ENCODE measurements around the gene PCYT2.
A peak's percentile ranks its signal among the peaks of the same experiment; 100 is the strongest.
"Not testable (repeated sequence)": the region's sequence is repeated elsewhere in the genome, so short reads cannot be mapped to it uniquely, and the experiment has no call there.

The PCYT2 gene

GRCh38 chr17:81911277-81911961 is at the start of gene PCYT2:
PCYT2 (minus strand) TSS chr17:81911399; CDS start chr17:81911355, 44 bp downstream.
- DNase-seq (ENCODE audit: low read depth), result peak; percentile 66

- no peak for DNase-seq (ENCODE audit: low read depth)
These were observed 49.1 kb upstream of the PCYT2 start for GRCh38 chr17:81960130-81960958.

- DNase-seq (ENCODE audit: low read depth), result no peak
These were observed 48.3 kb upstream of the PCYT2 start for GRCh38 chr17:81959362-81960129.

GRCh38 chr17:81958633-81959342 is 47.6 kb upstream of the PCYT2 start:
- no peak for DNase-seq (ENCODE audit: low read depth)

GRCh38 chr17:81957691-81958432 is 46.7 kb upstream of the PCYT2 start:
- no peak for DNase-seq (ENCODE audit: low read depth)

GRCh38 chr17:81956607-81957589 is 45.7 kb upstream of the PCYT2 start:
- no peak for DNase-seq (ENCODE audit: low read depth)

GRCh38 chr17:81955756-81956544 is 44.8 kb upstream of the PCYT2 start:
- no peak for DNase-seq (ENCODE audit: low read depth)

- DNase-seq (ENCODE audit: low read depth), result no peak
These were observed 44.0 kb upstream of the PCYT2 start for GRCh38 chr17:81955058-81955681.

- no peak for DNase-seq (ENCODE audit: low read depth)
These were observed 43.2 kb upstream of the PCYT2 start for GRCh38 chr17:81954131-81955057.

GRCh38 chr17:81953443-81953842 is 42.2 kb upstream of the PCYT2 start:
- not testable (repeated sequence) for DNase-seq (ENCODE audit: low read depth)

- DNase-seq (ENCODE audit: low read depth), result no peak
These were observed 41.6 kb upstream of the PCYT2 start for GRCh38 chr17:81952792-81953228.

- DNase-seq (ENCODE audit: low read depth), result no peak
These were observed 40.8 kb upstream of the PCYT2 start for GRCh38 chr17:81951785-81952684.

GRCh38 chr17:81950501-81950900 is 39.3 kb upstream of the PCYT2 start:
- no peak for DNase-seq (ENCODE audit: low read depth)

GRCh38 chr17:81948635-81949378 is 37.6 kb upstream of the PCYT2 start:
- DNase-seq (ENCODE audit: low read depth), result no peak

- no peak for DNase-seq (ENCODE audit: low read depth)
These were observed 36.0 kb upstream of the PCYT2 start, which contains the start of gene MYADML2 for GRCh38 chr17:81947189-81947588. MYADML2 (minus strand) TSS chr17:81947233; CDS start chr17:81941741, 5,492 bp downstream.

- DNase-seq (ENCODE audit: low read depth), result no peak
These were observed 33.7 kb upstream of the PCYT2 start for GRCh38 chr17:81944858-81945257.
